ENCODE measurements around the gene PNCK. TPM values are rescaled to one million over a fixed set of nuclear protein-coding genes. Genes with fewer than 3 reads are reported as not detected.
"Not testable (repeated sequence)": the region's sequence is repeated elsewhere in the genome, so short reads cannot be mapped to it uniquely, and the experiment has no call there.

The PNCK gene
- total and polyA plus RNA-seq, 10 of the 15 experiments (the other 5 are each of a cell fraction or from before 2014, with no cell fraction given), result 0.21 to 0.67 (median 0.54) TPM; not detected in 7

GRCh38 chrX:153700376-153700945 is 26.8 kb upstream of the PNCK start (continued):
- TF ChIP-seq, protein P1, sequence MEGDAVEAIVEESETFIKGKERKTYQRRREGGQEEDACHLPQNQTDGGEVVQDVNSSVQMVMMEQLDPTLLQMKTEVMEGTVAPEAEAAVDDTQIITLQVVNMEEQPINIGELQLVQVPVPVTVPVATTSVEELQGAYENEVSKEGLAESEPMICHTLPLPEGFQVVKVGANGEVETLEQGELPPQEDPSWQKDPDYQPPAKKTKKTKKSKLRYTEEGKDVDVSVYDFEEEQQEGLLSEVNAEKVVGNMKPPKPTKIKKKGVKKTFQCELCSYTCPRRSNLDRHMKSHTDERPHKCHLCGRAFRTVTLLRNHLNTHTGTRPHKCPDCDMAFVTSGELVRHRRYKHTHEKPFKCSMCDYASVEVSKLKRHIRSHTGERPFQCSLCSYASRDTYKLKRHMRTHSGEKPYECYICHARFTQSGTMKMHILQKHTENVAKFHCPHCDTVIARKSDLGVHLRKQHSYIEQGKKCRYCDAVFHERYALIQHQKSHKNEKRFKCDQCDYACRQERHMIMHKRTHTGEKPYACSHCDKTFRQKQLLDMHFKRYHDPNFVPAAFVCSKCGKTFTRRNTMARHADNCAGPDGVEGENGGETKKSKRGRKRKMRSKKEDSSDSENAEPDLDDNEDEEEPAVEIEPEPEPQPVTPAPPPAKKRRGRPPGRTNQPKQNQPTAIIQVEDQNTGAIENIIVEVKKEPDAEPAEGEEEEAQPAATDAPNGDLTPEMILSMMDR (IDR thresholded peaks at IDR 0.05 in 2 of 3, conservative IDR thresholded peaks at IDR 0.05 in 1 of 3; ENCODE audit: control insufficient read depth in 2 of 3, extremely low read depth in 1 of 3, insufficient read depth in 1 of 3, low read depth in 3 of 3, low read length in 3 of 3), result no peak
- no peak for TF ChIP-seq TAF1 (IDR thresholded peaks at IDR 0.05; ENCODE audit: borderline replicate concordance, low read depth, low read length)
- no peak for TF ChIP-seq ZBED1 (IDR thresholded peaks at IDR 0.05; ENCODE audit: borderline replicate concordance)
- no peak for TF ChIP-seq RB1 (IDR thresholded peaks at IDR 0.05; ENCODE audit: borderline replicate concordance)

- H3K27ac ChIP-seq (ENCODE audit: control insufficient read depth, insufficient read depth); H2AFZ ChIP-seq (ENCODE audit: control insufficient read depth, low read depth, low read length); intact Hi-C loops (cut with micrococcal nuclease; ENCODE audit: unreplicated experiment); POLR2A ChIA-PET; H3K4me1 ChIP-seq (ENCODE audit: control insufficient read depth, insufficient read depth, low read length); DNase-seq (ENCODE audit: low read depth, low spot score); H3K27me3 ChIP-seq (replicated peaks in 1 of 2; ENCODE audit: control insufficient read depth in 2 of 2, insufficient read depth in 2 of 2, low read length in 1 of 2); H3K4me3 ChIP-seq; SMC1A ChIA-PET (ENCODE audit: uncharacterized antibody, unreplicated experiment); RAD21 ChIA-PET (ENCODE audit: unreplicated experiment); H3K4me2 ChIP-seq (ENCODE audit: control insufficient read depth, insufficient read depth); in situ Hi-C loops (cut with MboI); H3K9me3 ChIP-seq (replicated peaks; ENCODE audit: control insufficient read depth, insufficient read depth, low read length); ATAC-seq; BruUV-seq (replicated peaks); CTCF ChIA-PET; H3K79me2 ChIP-seq (ENCODE audit: control insufficient read depth, insufficient read depth, low read length); FAIRE-seq; H3K9ac ChIP-seq (ENCODE audit: control insufficient read depth, insufficient read depth, low read length); H4K20me1 ChIP-seq (ENCODE audit: control insufficient read depth, insufficient read depth); H3K36me3 ChIP-seq (ENCODE audit: control insufficient read depth in 2 of 2, insufficient read depth in 2 of 2, low read length in 1 of 2): not testable (repeated sequence)
- 67% methylated on average over 16 of the region's 18 CpGs for WGBS (ENCODE audit: insufficient coverage, insufficient replicate concordance, low lambda C conversion rate, missing lambda C conversion rate)
Measured at GRCh38 chrX:153699784-153700371, 26.3 kb upstream of the PNCK start.

GRCh38 chrX:153699210-153699783 is 25.7 kb upstream of the PNCK start:
- intact Hi-C loops (cut with micrococcal nuclease; ENCODE audit: unreplicated experiment); H3K4me1 ChIP-seq (ENCODE audit: control insufficient read depth, insufficient read depth, low read length); FAIRE-seq; H3K27ac ChIP-seq (ENCODE audit: control insufficient read depth, insufficient read depth); H3K27me3 ChIP-seq (replicated peaks in 1 of 2; ENCODE audit: control insufficient read depth in 2 of 2, insufficient read depth in 2 of 2, low read length in 1 of 2); in situ Hi-C loops (cut with MboI); POLR2A ChIA-PET; H3K4me2 ChIP-seq (ENCODE audit: control insufficient read depth, insufficient read depth); ATAC-seq; H3K79me2 ChIP-seq (ENCODE audit: control insufficient read depth, insufficient read depth, low read length); CTCF ChIA-PET; H3K9me3 ChIP-seq (replicated peaks; ENCODE audit: control insufficient read depth, insufficient read depth, low read length); H3K9ac ChIP-seq (ENCODE audit: control insufficient read depth, insufficient read depth, low read length); H2AFZ ChIP-seq (ENCODE audit: control insufficient read depth, low read depth, low read length); SMC1A ChIA-PET (ENCODE audit: uncharacterized antibody, unreplicated experiment); H3K4me3 ChIP-seq; H4K20me1 ChIP-seq (ENCODE audit: control insufficient read depth, insufficient read depth); H3K36me3 ChIP-seq (ENCODE audit: control insufficient read depth in 2 of 2, insufficient read depth in 2 of 2, low read length in 1 of 2); BruUV-seq (replicated peaks); DNase-seq (ENCODE audit: low read depth, low spot score); RAD21 ChIA-PET (ENCODE audit: unreplicated experiment): not testable (repeated sequence)
- WGBS (ENCODE audit: insufficient coverage, insufficient replicate concordance, low lambda C conversion rate, missing lambda C conversion rate), result 60% methylated on average over 16 of the region's 16 CpGs
